K562 (cell line): ENCODE measurements around the gene SEC24C. TPM values are rescaled to one million over a fixed set of nuclear protein-coding genes. Genes with fewer than 3 reads are reported as not detected.

ENCODE experiments used
- NFATC3 ChIP-seq: fragments of 450-650 bp; IDR thresholded peaks from 2 replicates; pipeline ENCODE4 v1.6.1; 2017; ENCODE audit warnings: mild to moderate bottlenecking
- NONO ChIP-seq, 2 experiments: fragments of 200-400 bp in 1 of 2; fragments of 450-650 bp in 1 of 2; formaldehyde crosslinking in 1 of 2; IDR thresholded peaks; 2 replicates each; pipeline ENCODE4 v1.6.1; 2017; ENCODE audit warnings: low read depth in 2 of 2, mild to moderate bottlenecking in 2 of 2, moderate library complexity in 2 of 2, low read length in 1 of 2
- OTX1 ChIP-seq: fragments of 450-650 bp; formaldehyde crosslinking; IDR thresholded peaks from 2 replicates; pipeline ENCODE4 v1.4.0; 2022; ENCODE audit warnings: mild to moderate bottlenecking
- RBM14 ChIP-seq: fragments of 200-400 bp; formaldehyde crosslinking; IDR thresholded peaks from 2 replicates; pipeline ENCODE4 v1.6.1; 2018; ENCODE audit warnings: low read depth, mild to moderate bottlenecking, low read length, moderate library complexity, borderline replicate concordance; ENCODE audit not compliant: insufficient read depth
- TEAD1 ChIP-seq, 2 experiments: fragments of 450-650 bp in 1 of 2; sonication (generic) in 1 of 2; formaldehyde crosslinking; IDR thresholded peaks; 2 replicates each; pipeline versions ENCODE4 v1.4.0 to v1.8.0; 2020 to 2022; ENCODE audit warnings: mild to moderate bottlenecking in 2 of 2, missing genetic modification reagents in 1 of 2
- TGIF2 ChIP-seq: sonication (generic); formaldehyde crosslinking; IDR thresholded peaks from 2 replicates; pipeline ENCODE4 v1.8.1; 2022; ENCODE audit warnings: mild to moderate bottlenecking, missing genetic modification reagents, moderate library complexity
- TRIM28 ChIP-seq: fragments of 450-650 bp; IDR thresholded peaks from 2 replicates; pipeline ENCODE4 v1.6.1; 2017
- ZFP36 ChIP-seq: fragments of 150-350 bp; IDR thresholded peaks from 2 replicates; pipeline ENCODE4 v1.6.1; 2018; ENCODE audit warnings: low read length, low read depth; ENCODE audit not compliant: partially characterized antibody
- ZNF551 ChIP-seq: fragments of 250-450 bp; sonication (Bioruptor Pico); IDR thresholded peaks from 2 replicates; pipeline ENCODE4 v1.5.0; 2021; ENCODE audit warnings: mild to moderate bottlenecking, moderate library complexity
- ZNF75A ChIP-seq: fragments of 450-650 bp; formaldehyde crosslinking; IDR thresholded peaks from 2 replicates; pipeline ENCODE4 v1.4.0; 2020; ENCODE audit warnings: mild to moderate bottlenecking
- polyA plus RNA-seq, 8 experiments: library from polyadenylated mRNA; depleted of rRNA in 4 of 8; stranded (reverse) in 5 of 8; unstranded in 3 of 8; fragments of >200 nt; fragmentation: Nextera tagmentation in 2 of 8; fragmentation: Illumina TruSeq in 1 of 8; extraction: Ambion mirVana in 2 of 8; extraction: Trizol in 1 of 8; gene quantifications; 2 replicates each; pipeline versions ENCODE4 v1.2.1 to v1.2.3, GENCODE V29; 2011 to 2014; ENCODE audit warnings: inconsistent platforms in 1 of 8, missing spikeins in 1 of 8
- total RNA-seq, 7 experiments: library from RNA; depleted of rRNA in 6 of 7; stranded (reverse); fragments of >200 nt in 6 of 7; fragmentation: Illumina TruSeq in 2 of 7; extraction: Trizol in 2 of 7; gene quantifications; 2 replicates each; pipeline versions ENCODE4 v1.2.1 to v1.2.3, GENCODE V29; 2011 to 2021; ENCODE audit warnings: low replicate concordance in 1 of 7
- TF ChIP-seq, protein P1 (sequence below): sonication (generic); formaldehyde crosslinking; IDR thresholded peaks from 2 replicates; pipeline ENCODE4 v1.8.0; 2022; ENCODE audit warnings: mild to moderate bottlenecking, missing genetic modification reagents
- TF ChIP-seq, protein P2 (sequence below), 2 experiments: IDR thresholded peaks; 2 replicates each; pipeline ENCODE4 v1.6.1; 2011; ENCODE audit warnings: borderline replicate concordance in 1 of 2, control low read depth in 1 of 2, low read depth in 1 of 2, low read length in 1 of 2, mild to moderate bottlenecking in 1 of 2, mixed read lengths in 1 of 2, moderate library complexity in 1 of 2; ENCODE audit not compliant: insufficient read depth in 1 of 2, insufficient read length in 1 of 2, poor library complexity in 1 of 2, severe bottlenecking in 1 of 2; ENCODE audit errors: extremely low read depth in 1 of 2
- TF ChIP-seq, protein P3 (sequence below): fragments of 450-650 bp; conservative IDR thresholded peaks from 2 replicates; pipeline ENCODE4 v1.6.1; 2016; ENCODE audit warnings: missing genetic modification characterization, low read depth, mild to moderate bottlenecking, control low read depth, missing compliant biosample characterization
- TF ChIP-seq, protein P4 (sequence below): fragments of 450-650 bp; IDR thresholded peaks from 2 replicates; pipeline ENCODE4 v1.6.1; 2016; ENCODE audit warnings: missing biosample characterization, missing genetic modification characterization

Gene SEC24C
- total and polyA plus RNA-seq, 9 of the 15 experiments (the other 6 are each of a cell fraction or from before 2014, with no cell fraction given) = 19.0 to 115 (median 70.5) TPM

DNA sequence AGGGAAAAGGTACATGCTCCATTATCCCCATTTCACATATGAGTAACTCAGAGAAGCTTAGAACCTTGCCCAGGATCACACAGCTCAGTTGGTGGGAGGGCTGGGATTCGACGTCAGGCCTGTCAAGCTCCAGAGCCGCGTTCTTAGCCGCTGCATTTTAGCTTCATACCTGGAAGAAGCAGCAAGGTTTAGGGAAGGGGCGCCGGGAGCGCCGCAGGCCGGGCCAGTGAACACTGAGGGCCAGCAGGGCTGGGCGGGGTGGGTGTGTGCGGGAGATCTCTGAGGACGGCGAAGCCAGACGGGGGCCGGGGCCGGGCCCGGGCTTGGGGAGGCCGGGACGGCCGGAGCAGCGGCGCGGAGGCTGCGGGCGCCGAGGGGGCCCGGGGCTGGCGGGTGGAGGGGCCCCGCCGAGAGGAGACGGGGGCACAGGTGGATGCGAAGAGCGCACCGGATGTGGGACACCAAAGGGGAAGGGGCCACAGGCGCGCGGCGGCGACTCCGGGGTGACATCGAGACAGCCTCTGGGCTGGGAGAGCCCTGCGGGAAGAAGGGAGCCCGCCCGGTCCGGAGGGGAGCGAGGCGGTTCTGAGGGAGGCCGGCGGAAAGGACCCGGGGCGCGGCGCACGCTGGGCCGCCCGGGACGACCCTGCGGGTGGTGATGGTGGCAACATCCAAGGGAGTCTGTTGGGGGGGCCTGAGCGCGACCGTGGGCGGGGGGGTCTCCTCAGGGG is 66.7 kb downstream of the SEC24C start (continued):
- TF ChIP-seq, protein P1, sequence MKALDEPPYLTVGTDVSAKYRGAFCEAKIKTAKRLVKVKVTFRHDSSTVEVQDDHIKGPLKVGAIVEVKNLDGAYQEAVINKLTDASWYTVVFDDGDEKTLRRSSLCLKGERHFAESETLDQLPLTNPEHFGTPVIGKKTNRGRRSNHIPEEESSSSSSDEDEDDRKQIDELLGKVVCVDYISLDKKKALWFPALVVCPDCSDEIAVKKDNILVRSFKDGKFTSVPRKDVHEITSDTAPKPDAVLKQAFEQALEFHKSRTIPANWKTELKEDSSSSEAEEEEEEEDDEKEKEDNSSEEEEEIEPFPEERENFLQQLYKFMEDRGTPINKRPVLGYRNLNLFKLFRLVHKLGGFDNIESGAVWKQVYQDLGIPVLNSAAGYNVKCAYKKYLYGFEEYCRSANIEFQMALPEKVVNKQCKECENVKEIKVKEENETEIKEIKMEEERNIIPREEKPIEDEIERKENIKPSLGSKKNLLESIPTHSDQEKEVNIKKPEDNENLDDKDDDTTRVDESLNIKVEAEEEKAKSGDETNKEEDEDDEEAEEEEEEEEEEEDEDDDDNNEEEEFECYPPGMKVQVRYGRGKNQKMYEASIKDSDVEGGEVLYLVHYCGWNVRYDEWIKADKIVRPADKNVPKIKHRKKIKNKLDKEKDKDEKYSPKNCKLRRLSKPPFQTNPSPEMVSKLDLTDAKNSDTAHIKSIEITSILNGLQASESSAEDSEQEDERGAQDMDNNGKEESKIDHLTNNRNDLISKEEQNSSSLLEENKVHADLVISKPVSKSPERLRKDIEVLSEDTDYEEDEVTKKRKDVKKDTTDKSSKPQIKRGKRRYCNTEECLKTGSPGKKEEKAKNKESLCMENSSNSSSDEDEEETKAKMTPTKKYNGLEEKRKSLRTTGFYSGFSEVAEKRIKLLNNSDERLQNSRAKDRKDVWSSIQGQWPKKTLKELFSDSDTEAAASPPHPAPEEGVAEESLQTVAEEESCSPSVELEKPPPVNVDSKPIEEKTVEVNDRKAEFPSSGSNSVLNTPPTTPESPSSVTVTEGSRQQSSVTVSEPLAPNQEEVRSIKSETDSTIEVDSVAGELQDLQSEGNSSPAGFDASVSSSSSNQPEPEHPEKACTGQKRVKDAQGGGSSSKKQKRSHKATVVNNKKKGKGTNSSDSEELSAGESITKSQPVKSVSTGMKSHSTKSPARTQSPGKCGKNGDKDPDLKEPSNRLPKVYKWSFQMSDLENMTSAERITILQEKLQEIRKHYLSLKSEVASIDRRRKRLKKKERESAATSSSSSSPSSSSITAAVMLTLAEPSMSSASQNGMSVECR (CRISPR knock-in tag) = peak; percentile 66
- TF ChIP-seq ZFP36 (peak; percentile 84), TGIF2 (CRISPR knock-in tag) (no peak), TEAD1 (CRISPR knock-in tag; IDR thresholded peaks at IDR 0.05) (peak in 1 of 2 experiments; percentile 55; a peak in 1 of 4 replicates), OTX1 (CRISPR knock-in tag) (peak; percentile 43; the same call in 1 of the 2 replicates), ZNF75A (CRISPR knock-in tag) (no peak), TRIM28 (no peak), NFATC3 (no peak), RBM14 (0 out of 2 replicates have a peak, but pooled peaks have one; percentile 3), ZNF551 (no peak), NONO (IDR thresholded peaks at IDR 0.05; ENCODE audit: low read depth in 2 of 2, low read length in 1 of 2) (no peak)
- TF ChIP-seq, protein P2, sequence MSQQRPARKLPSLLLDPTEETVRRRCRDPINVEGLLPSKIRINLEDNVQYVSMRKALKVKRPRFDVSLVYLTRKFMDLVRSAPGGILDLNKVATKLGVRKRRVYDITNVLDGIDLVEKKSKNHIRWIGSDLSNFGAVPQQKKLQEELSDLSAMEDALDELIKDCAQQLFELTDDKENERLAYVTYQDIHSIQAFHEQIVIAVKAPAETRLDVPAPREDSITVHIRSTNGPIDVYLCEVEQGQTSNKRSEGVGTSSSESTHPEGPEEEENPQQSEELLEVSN (IDR thresholded peaks at IDR 0.05; ENCODE audit: borderline replicate concordance in 1 of 2, extremely low read depth in 1 of 2, insufficient read depth in 1 of 2, insufficient read length in 1 of 2, low read depth in 1 of 2, low read length in 1 of 2, poor library complexity in 1 of 2, severe bottlenecking in 1 of 2) = peak in 1 of 2 experiments; percentile 19
- TF ChIP-seq, protein P3, sequence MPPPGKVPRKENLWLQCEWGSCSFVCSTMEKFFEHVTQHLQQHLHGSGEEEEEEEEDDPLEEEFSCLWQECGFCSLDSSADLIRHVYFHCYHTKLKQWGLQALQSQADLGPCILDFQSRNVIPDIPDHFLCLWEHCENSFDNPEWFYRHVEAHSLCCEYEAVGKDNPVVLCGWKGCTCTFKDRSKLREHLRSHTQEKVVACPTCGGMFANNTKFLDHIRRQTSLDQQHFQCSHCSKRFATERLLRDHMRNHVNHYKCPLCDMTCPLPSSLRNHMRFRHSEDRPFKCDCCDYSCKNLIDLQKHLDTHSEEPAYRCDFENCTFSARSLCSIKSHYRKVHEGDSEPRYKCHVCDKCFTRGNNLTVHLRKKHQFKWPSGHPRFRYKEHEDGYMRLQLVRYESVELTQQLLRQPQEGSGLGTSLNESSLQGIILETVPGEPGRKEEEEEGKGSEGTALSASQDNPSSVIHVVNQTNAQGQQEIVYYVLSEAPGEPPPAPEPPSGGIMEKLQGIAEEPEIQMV (tag) = no peak
- TF ChIP-seq, protein P4, sequence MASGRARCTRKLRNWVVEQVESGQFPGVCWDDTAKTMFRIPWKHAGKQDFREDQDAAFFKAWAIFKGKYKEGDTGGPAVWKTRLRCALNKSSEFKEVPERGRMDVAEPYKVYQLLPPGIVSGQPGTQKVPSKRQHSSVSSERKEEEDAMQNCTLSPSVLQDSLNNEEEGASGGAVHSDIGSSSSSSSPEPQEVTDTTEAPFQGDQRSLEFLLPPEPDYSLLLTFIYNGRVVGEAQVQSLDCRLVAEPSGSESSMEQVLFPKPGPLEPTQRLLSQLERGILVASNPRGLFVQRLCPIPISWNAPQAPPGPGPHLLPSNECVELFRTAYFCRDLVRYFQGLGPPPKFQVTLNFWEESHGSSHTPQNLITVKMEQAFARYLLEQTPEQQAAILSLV (tag) = no peak
